T47D (cell line): ENCODE results near the gene LUC7L3.
A peak's percentile ranks its signal among the peaks of the same experiment; 100 is the strongest.
"Not testable (repeated sequence)": the region's sequence is repeated elsewhere in the genome, so short reads cannot be mapped to it uniquely, and the experiment has no call there.

Experiments used
- DNase-seq, 2 experiments: peaks; one replicate each; pipeline versions ENCODE4 v3.0.0 to v3.0.0-alpha.2; 2011 to 2012; ENCODE audit warnings: low read depth in 1 of 2, low spot score in 1 of 2
- JUND ChIP-seq: IDR thresholded peaks from 2 replicates; pipeline ENCODE4 v1.6.1; 2012; ENCODE audit warnings: low read depth
- in situ Hi-C: cut with HindIII; loops from 2 replicates; pipeline ENCODE4 v1.10.0; 2016; ENCODE audit warnings: low sequenced_read_pairs, low pct_unique_long_range_greater_than_20kb

Gene LUC7L3

GRCh38 chr17:50707289-50708049 lies 11.9 kb upstream of the LUC7L3 start, which contains the start of gene ANKRD40:
TSS of gene ANKRD40 (minus strand) at chr17:50707914. CDS start at chr17:50707654, 260 bp downstream.
- TF ChIP-seq JUND: no peak
- in situ Hi-C loops: no loop called here
- DNase-seq: peak; percentile 83 to 94

- DNase-seq: peak in 1 of 2 experiments; percentile 90
- no peak for TF ChIP-seq JUND
- in situ Hi-C loops: no loop called here
Observed at GRCh38 chr17:50708050-50709000, 11.1 kb upstream of the LUC7L3 start.

- in situ Hi-C loops, DNase-seq: not testable (repeated sequence)
Observed at GRCh38 chr17:50709053-50709452, 10.3 kb upstream of the LUC7L3 start.

GRCh38 chr17:50710025-50710424 lies 9.4 kb upstream of the LUC7L3 start:
- in situ Hi-C loops: no loop called here
- TF ChIP-seq JUND: no peak
- no peak for DNase-seq

GRCh38 chr17:50710650-50711049 lies 8.8 kb upstream of the LUC7L3 start:
- in situ Hi-C loops: no loop called here
- DNase-seq: no peak
- TF ChIP-seq JUND: no peak

- in situ Hi-C loops: no loop called here
- DNase-seq: no peak
Observed at GRCh38 chr17:50712641-50713040, 6.8 kb upstream of the LUC7L3 start.

GRCh38 chr17:50715471-50715870 lies 3.9 kb upstream of the LUC7L3 start:
- in situ Hi-C loops: no loop called here
- DNase-seq: no peak
- TF ChIP-seq JUND: no peak

More at GRCh38 chr17:50712641-50713040, 6.8 kb upstream of the LUC7L3 start:
- TF ChIP-seq JUND: no peak

- DNase-seq: no peak
- TF ChIP-seq JUND: no peak
- in situ Hi-C loops: no loop called here
Observed at GRCh38 chr17:50719924-50720794, 756 bp downstream of the LUC7L3 start.

- DNase-seq: no peak
- in situ Hi-C loops: no loop called here
- TF ChIP-seq JUND: no peak
Observed at GRCh38 chr17:50721194-50722010, 2.0 kb downstream of the LUC7L3 start.

- DNase-seq: no peak
- no peak for TF ChIP-seq JUND
- in situ Hi-C loops: no loop called here
Observed at GRCh38 chr17:50722746-50723145, 3.3 kb downstream of the LUC7L3 start.

- in situ Hi-C loops, DNase-seq: not testable (repeated sequence)
Observed at GRCh38 chr17:50724622-50725021, 5.2 kb downstream of the LUC7L3 start.
